GM12878 (cell line): Measurements from ENCODE around the gene NPM3. TPM values are rescaled to one million over a fixed set of nuclear protein-coding genes. Genes with fewer than 3 reads are reported as not detected.

Experiments used
- BRCA1 ChIP-seq: IDR thresholded peaks from 2 replicates; pipeline ENCODE4 v1.6.1; 2011; ENCODE audit warnings: low read depth, low read length, improper control_type of control experiment
- CBX3 ChIP-seq: fragments of 200-600 bp; sonication (generic); IDR thresholded peaks from 2 replicates; pipeline ENCODE4 v1.6.1; 2016; ENCODE audit warnings: low read depth, borderline replicate concordance
- CBX5 ChIP-seq: sonication (generic); IDR thresholded peaks from 2 replicates; pipeline ENCODE4 v1.6.1; 2016; ENCODE audit warnings: low read depth, moderate library complexity, mild to moderate bottlenecking, inconsistent platforms
- ETV6 ChIP-seq, 2 experiments: fragments of 450-650 bp in 1 of 2; IDR thresholded peaks in 1 of 2; conservative IDR thresholded peaks in 1 of 2; 2 replicates each; pipeline ENCODE4 v1.6.1; 2014; ENCODE audit warnings: antibody characterized with exemption in 1 of 2, borderline replicate concordance in 1 of 2, low read depth in 1 of 2, mild to moderate bottlenecking in 1 of 2, moderate library complexity in 1 of 2
- EZH2 ChIP-seq: IDR thresholded peaks from 2 replicates; pipeline ENCODE4 v1.6.1; 2012; ENCODE audit warnings: low read depth, mild to moderate bottlenecking, control low read depth, inconsistent platforms, low read length, borderline replicate concordance; ENCODE audit not compliant: control insufficient read depth
- HDAC2 ChIP-seq: fragments of 200-600 bp; sonication (generic); IDR thresholded peaks from 2 replicates; pipeline ENCODE4 v1.6.1; 2017
- IRF4 ChIP-seq: IDR thresholded peaks from 2 replicates; pipeline ENCODE4 v1.6.1; 2011; ENCODE audit warnings: low read depth, low read length
- JUND ChIP-seq: IDR thresholded peaks from 2 replicates; pipeline ENCODE4 v1.6.1; 2012; ENCODE audit warnings: low read depth, mild to moderate bottlenecking, low read length, improper control_type of control experiment, moderate library complexity
- MYB ChIP-seq: fragments of 150-350 bp; IDR thresholded peaks from 2 replicates; pipeline ENCODE4 v1.6.1; 2014; ENCODE audit warnings: mild to moderate bottlenecking, low read depth, low read length, borderline replicate concordance
- NFIC ChIP-seq: IDR thresholded peaks from 2 replicates; pipeline ENCODE4 v1.6.1; 2012; ENCODE audit warnings: low read depth, mild to moderate bottlenecking, inconsistent platforms, low read length, moderate library complexity
- NFYB ChIP-seq: IDR thresholded peaks from 2 replicates; pipeline ENCODE4 v1.6.1; 2011; ENCODE audit warnings: low read depth, mild to moderate bottlenecking, low read length, improper control_type of control experiment, moderate library complexity; ENCODE audit not compliant: insufficient read depth
- NR2F1 ChIP-seq: fragments of 450-650 bp; conservative IDR thresholded peaks from 2 replicates; pipeline ENCODE4 v1.6.1; 2017; ENCODE audit warnings: mild to moderate bottlenecking
- POLR2A ChIP-seq: IDR thresholded peaks from 2 replicates; pipeline ENCODE4 v1.6.1; 2011; ENCODE audit warnings: low read depth, mild to moderate bottlenecking, low read length
- POLR2AphosphoS5 ChIP-seq: IDR thresholded peaks from 2 replicates; pipeline ENCODE4 v1.6.1; 2011; ENCODE audit warnings: mild to moderate bottlenecking, low read length, inconsistent platforms
- POU2F2 ChIP-seq: IDR thresholded peaks from 3 replicates; pipeline ENCODE4 v1.6.1; 2011; ENCODE audit warnings: low read depth, mild to moderate bottlenecking, low read length, borderline replicate concordance
- RFX5 ChIP-seq: IDR thresholded peaks from 2 replicates; pipeline ENCODE4 v1.6.1; 2011; ENCODE audit warnings: low read depth, low read length, improper control_type of control experiment
- SMC3 ChIP-seq: IDR thresholded peaks from 2 replicates; pipeline ENCODE4 v1.6.1; 2011; ENCODE audit warnings: low read length, improper control_type of control experiment, borderline replicate concordance
- SRF ChIP-seq, 2 experiments: IDR thresholded peaks; 2 replicates each; pipeline ENCODE4 v1.6.1; 2011; ENCODE audit warnings: low read depth in 2 of 2, low read length in 2 of 2, mild to moderate bottlenecking in 1 of 2, moderate library complexity in 1 of 2
- SUPT20H ChIP-seq: IDR thresholded peaks from 2 replicates; pipeline ENCODE4 v1.6.1; 2011; ENCODE audit warnings: low read depth, mild to moderate bottlenecking, low read length, moderate library complexity, borderline replicate concordance; ENCODE audit not compliant: control insufficient read depth
- TCF12 ChIP-seq: IDR thresholded peaks from 2 replicates; pipeline ENCODE4 v1.6.1; 2011; ENCODE audit warnings: low read depth, mild to moderate bottlenecking, low read length
- TCF7 ChIP-seq: IDR thresholded peaks from 2 replicates; pipeline ENCODE4 v1.6.1; 2014; ENCODE audit warnings: antibody characterized with exemption, borderline replicate concordance
- ZNF207 ChIP-seq: fragments of 450-650 bp; IDR thresholded peaks from 2 replicates; pipeline ENCODE4 v1.6.1; 2014; ENCODE audit warnings: antibody characterized with exemption, mild to moderate bottlenecking, borderline replicate concordance
- ZNF24 ChIP-seq: fragments of 450-650 bp; IDR thresholded peaks from 2 replicates; pipeline ENCODE4 v1.6.1; 2017; ENCODE audit warnings: antibody characterized with exemption, mild to moderate bottlenecking
- ZNF622 ChIP-seq: fragments of 450-650 bp; IDR thresholded peaks from 2 replicates; pipeline ENCODE4 v1.6.1; 2017; ENCODE audit warnings: mild to moderate bottlenecking, inconsistent platforms
- polyA plus RNA-seq, 11 experiments: library from polyadenylated mRNA; depleted of rRNA in 4 of 11; unstranded in 6 of 11; stranded (reverse) in 5 of 11; fragments of >200 nt; fragmentation: Nextera tagmentation in 4 of 11; fragmentation: Illumina TruSeq in 1 of 11; extraction: Ambion mirVana in 4 of 11; extraction: Trizol in 1 of 11; gene quantifications; 1 replicate in 1 of 11; 2 replicates in 10 of 11; pipeline versions ENCODE4 v1.2.1 to v1.2.3, GENCODE V29; 2011 to 2016; ENCODE audit warnings: inconsistent platforms in 2 of 11, missing spikeins in 2 of 11, low read depth in 1 of 11
- total RNA-seq, 4 experiments: library from RNA; depleted of rRNA in 3 of 4; stranded (reverse); fragments of >200 nt in 3 of 4; fragmentation: Illumina TruSeq in 1 of 4; extraction: Trizol in 1 of 4; gene quantifications; 2 replicates each; pipeline versions ENCODE4 v1.2.1 to v1.2.3, GENCODE V29; 2013 to 2021
- TF ChIP-seq, protein P1 (sequence below): IDR thresholded peaks from 2 replicates; pipeline ENCODE4 v1.6.1; 2011; ENCODE audit warnings: borderline replicate concordance, low read depth, mild to moderate bottlenecking, moderate library complexity, low read length; ENCODE audit not compliant: insufficient read depth, poor library complexity, severe bottlenecking

Gene NPM3
- total and polyA plus RNA-seq, 10 of the 15 experiments (the other 5 are each of a cell fraction or from before 2014, with no cell fraction given) = 13.0 to 171 (median 93.3) TPM

DNA sequence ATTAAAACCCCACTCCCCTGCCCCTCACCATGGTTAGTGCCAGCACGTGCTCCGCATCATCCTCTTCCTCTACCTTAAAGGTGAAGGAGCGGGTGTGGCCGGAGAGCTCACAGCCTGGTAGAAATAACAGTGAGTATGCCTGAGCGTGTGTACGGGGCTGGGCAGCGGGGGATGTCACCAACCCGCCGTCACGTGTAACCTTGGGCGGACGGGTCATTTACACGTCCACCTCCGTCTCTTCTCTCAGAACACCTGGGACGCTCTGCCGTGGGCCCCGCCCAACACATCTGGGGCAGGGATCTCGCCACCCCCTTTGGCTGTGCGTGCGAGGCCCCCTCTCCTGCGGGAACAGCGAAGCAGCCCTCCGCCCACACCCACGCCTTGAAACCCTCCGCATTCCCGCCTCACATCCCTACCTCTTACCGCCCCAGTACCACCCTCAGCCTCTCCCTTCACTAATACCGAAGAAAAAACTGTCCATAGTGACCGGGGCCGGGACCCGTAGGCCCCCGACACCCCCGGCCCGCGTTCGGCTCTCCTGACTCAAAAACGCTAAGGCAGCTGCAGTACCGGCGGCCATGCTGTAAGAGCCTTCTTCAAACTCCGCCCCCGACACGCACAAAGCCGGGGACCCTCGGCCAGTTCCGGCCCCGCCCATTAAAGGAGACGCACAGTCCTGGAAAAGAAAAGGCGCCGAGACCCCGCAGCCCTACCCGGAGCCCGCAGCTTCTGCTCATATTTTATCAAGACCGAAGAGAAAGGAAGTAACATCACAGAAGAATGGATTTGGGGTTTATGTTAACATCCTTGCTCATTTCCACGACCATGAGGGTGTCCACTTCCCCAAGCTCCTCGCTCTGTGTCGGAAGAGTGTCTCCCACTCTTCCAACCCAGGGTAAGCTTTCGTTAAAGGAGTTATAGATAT, at the start of gene NPM3 (continued):
- TF ChIP-seq, protein P1, sequence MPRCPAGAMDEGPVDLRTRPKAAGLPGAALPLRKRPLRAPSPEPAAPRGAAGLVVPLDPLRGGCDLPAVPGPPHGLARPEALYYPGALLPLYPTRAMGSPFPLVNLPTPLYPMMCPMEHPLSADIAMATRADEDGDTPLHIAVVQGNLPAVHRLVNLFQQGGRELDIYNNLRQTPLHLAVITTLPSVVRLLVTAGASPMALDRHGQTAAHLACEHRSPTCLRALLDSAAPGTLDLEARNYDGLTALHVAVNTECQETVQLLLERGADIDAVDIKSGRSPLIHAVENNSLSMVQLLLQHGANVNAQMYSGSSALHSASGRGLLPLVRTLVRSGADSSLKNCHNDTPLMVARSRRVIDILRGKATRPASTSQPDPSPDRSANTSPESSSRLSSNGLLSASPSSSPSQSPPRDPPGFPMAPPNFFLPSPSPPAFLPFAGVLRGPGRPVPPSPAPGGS = peak; percentile 27
- TF ChIP-seq NFIC = peak; percentile 32; the same call in 1 of the 2 replicates
- peak; percentile 76 for TF ChIP-seq POLR2A
- peak; percentile 48; the same call in 1 of the 2 replicates for TF ChIP-seq POLR2AphosphoS5
- TF ChIP-seq IRF4 = no peak
- no peak; the same call in 1 of the 2 replicates for TF ChIP-seq SMC3
- no peak for TF ChIP-seq CBX5
- TF ChIP-seq HDAC2 = 0 out of 2 replicates have a peak, but pooled peaks have one; percentile 51
- no peak for TF ChIP-seq JUND
- no peak; the same call in 2 of the 3 replicates for TF ChIP-seq POU2F2
- no peak for TF ChIP-seq ETV6 (conservative IDR thresholded peaks at IDR 0.05 in 1 of 2, IDR thresholded peaks at IDR 0.05 in 1 of 2; ENCODE audit: borderline replicate concordance in 1 of 2, low read depth in 1 of 2)
- no peak for TF ChIP-seq MYB
- TF ChIP-seq ZNF622 = no peak
- TF ChIP-seq TCF7 = no peak
- no peak for TF ChIP-seq ZNF24
- no peak for TF ChIP-seq NFYB
- TF ChIP-seq SRF (IDR thresholded peaks at IDR 0.05; ENCODE audit: low read depth in 2 of 2, low read length in 2 of 2) = peak; percentile 27 to 76; a peak in 3 of 4 replicates
- TF ChIP-seq SUPT20H = no peak
- no peak for TF ChIP-seq TCF12
- TF ChIP-seq NR2F1 = peak; percentile 65
- TF ChIP-seq ZNF207 = no peak
- TF ChIP-seq CBX3 = no peak
- no peak for TF ChIP-seq BRCA1
- no peak for TF ChIP-seq EZH2
- no peak for TF ChIP-seq RFX5
- TF ChIP-seq, all 136 proteins: peak for 39
